Ramos (cell line): ENCODE data around the gene CXorf66.
"Not testable (repeated sequence)": the region's sequence is repeated elsewhere in the genome, so short reads cannot be mapped to it uniquely, and the experiment has no call there.

Experiments
- in situ Hi-C: fragments of 300-500 bp; cut with MboI; formaldehyde crosslinking; loops from one replicate; pipeline ENCODE4 v1.14.3; 2022; ENCODE audit warnings: low sequenced_read_pairs; ENCODE audit not compliant: unreplicated experiment

CXorf66 gene

GRCh38 chrX:139965421-139965820 lies at the start of gene CXorf66:
Gene CXorf66 (minus strand): TSS chrX:139965521. CDS start chrX:139965496, 25 bp downstream.
- in situ Hi-C loops = no loop called here

GRCh38 chrX:139982856-139983255 lies 17.5 kb upstream of the CXorf66 start:
- in situ Hi-C loops = no loop called here

- in situ Hi-C loops = no loop called here
These were observed 9.2 kb upstream of the CXorf66 start for GRCh38 chrX:139974471-139974870.

DNA sequence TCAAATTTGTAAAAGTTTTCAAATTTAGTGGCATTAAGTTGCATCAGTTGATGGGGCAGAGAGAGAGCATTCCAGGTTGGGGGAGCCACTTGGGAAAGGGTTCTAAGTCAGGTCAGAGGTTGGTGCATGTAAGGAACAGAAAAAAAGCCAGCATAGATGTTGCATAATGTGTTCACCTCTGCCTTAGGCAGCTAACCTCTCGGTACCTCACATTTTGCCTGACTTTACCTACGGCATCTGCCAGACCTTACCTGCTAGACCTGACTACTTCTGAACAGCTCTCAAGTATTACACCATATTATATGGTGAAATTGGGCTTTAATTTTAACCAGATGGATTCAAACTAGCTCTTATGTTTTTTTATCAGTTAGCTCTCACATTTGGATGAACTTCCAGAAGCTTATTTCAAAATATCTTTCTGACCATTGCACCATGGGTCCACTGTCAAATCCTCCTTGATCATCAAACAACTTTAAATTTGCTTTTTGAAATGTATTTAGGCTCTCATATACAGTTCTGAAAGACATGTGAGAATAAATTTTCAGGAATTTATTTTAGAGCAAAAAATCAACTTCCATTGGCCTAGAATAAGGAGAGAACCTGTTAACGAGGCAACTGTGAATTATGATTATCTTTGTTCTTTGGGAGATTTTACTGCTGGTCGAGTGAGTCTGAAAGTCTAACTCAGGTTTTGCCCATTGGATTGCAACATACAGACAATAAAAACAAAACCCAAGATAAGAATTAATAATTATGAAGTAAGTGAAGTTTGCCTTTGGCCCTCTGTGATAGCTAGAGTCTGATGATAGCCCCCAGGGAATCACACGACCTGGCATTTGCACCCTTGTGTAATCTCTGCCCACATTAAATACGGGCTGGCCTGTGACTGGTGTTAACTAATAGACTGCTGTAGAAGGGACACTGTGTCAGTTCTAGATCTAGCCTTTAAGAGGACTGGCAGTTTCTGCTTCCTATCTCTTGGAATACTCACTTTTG lies 7.6 kb upstream of the CXorf66 start:
- in situ Hi-C loops = no loop called here

- in situ Hi-C loops = no loop called here
These were observed 6.8 kb upstream of the CXorf66 start for GRCh38 chrX:139972113-139972512.

GRCh38 chrX:139971394-139971749 lies 6.1 kb upstream of the CXorf66 start:
- in situ Hi-C loops = no loop called here

DNA sequence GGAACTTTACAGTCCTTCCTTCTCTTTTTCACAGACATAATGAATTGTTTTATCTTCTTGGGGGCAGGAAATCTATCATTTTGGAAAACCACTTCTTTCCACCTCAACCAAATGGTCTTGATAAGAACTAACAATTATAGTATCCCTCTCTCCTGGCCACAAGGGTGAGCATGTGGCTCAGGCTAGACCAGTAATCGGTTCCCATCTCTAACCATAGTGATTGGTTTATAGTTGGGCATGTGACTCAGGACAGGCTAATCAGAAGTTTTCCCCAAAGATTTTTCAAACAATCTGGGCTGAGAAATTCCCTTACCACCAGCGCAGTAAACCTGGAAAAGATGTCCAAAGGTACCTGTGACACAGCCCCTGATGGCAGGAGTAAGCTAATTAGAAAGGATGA lies 4.0 kb upstream of the CXorf66 start:
- in situ Hi-C loops = no loop called here

GRCh38 chrX:139967750-139968149 lies 2.4 kb upstream of the CXorf66 start:
- in situ Hi-C loops = no loop called here

GRCh38 chrX:139967300-139967699 lies 2.0 kb upstream of the CXorf66 start:
- in situ Hi-C loops = no loop called here

DNA sequence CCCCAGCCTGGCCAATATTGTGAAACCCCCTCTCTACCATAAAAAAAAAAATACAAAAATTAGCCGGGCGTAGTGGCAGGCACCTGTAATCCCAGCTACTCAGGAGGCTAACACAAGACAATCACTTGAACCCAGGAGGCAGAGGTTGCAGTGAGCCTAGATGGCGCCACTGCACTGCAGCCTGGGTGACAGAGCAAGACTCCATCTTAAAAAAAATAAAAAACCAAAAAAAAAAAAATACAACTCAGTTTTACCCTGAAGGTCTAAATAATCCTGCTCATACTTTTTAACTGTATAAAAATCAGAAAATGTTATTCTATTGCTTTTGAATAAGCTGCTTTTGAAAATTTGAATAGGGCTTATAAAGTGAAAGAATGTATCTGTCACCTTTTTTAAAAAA lies 838 bp upstream of the CXorf66 start:
- in situ Hi-C loops = not testable (repeated sequence)

GRCh38 chrX:139961091-139961490 lies 4.2 kb downstream of the CXorf66 start:
- in situ Hi-C loops = not testable (repeated sequence)

GRCh38 chrX:139949703-139950102 lies 15.6 kb downstream of the CXorf66 start:
- in situ Hi-C loops = no loop called here

DNA sequence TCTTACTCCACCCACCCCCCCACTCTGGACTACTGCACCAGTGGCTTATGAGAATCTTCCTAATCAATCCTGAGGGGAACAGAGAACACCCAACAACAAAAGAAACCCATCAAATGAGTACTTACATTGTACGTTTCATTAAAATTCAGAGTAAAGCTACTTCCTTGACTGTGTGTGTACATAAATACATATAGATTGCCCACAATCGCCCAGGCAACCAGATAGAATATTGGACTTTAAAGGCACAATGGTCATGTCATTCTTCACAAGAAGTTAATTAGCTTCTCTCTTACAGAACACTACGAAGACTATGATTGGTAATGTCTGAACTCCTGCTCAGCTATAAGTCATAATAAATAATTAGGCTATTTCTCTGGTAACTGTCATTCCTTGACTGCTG lies 20.2 kb downstream of the CXorf66 start:
- in situ Hi-C loops = no loop called here

DNA sequence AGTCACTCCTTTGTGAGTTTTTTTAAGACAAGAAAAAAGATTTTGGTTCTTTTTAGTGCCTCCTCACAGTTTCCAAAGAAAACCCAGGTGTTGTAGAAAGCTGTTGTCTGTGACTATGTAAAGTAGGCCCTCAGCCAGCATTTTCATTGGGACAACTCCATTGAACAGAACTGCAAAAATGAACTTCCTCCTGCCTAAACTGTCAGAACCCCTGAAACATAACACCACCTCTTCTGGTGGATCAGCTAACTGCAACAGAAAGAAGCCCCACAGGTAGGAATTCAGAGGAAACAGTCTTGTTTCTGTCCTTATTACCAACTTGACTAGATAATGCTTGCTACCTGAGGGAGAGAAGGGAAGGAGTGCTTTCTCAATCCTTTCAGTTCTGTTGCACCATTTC lies 29.1 kb downstream of the CXorf66 start:
- in situ Hi-C loops = no loop called here

GRCh38 chrX:139933904-139934303 lies 31.4 kb downstream of the CXorf66 start:
- in situ Hi-C loops = no loop called here

DNA sequence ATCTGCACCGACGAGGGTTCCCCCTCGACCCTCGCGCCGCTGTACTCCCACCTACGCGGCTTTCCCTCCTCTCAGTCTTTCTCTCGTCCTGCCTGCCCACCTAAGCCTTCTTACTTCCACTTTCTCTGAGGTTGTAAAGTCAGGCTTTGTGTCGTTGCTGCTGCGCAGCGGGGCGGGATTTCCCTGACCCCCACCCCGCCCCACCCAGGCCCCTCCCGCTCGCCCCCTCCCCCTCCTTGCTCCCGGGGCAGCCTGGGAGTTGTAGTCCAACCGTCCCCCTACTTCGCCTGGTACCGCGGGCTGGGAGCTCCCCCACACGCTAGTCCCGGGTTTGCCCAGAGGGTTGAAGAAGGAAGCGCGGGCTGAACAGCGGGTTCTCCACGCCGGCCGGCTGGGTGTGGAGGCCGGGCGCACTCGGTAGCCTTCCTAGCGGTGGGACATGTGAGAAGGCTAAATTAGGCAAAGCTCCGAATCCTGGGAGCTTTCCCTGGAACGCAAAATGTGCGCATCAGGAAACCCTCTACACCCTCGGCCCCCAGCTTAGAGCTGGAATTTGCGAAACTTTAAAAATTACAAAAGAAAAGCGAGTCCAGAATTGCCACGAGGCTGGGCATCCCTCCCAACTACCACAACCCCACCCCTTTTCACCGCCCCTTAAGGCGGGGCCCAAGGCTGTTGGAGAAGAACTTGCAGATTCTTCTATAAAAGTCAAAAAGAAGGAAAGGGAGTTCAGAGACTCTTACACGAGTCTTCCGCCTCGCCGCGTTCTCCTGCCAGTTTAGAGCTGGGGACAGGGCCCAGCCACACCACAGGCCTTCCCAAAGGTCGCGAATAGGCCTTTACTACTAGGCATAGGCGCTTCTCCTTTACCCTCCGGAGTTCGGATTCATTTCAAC lies 32.2 kb downstream of the CXorf66 start, which contains the start of gene ATP11C:
Gene ATP11C, minus strand, starts transcription at position 153 of the 896 bp plus-strand sequence. CDS start 1,011 bp downstream, outside the sequence.
- in situ Hi-C loops = no loop called here

DNA sequence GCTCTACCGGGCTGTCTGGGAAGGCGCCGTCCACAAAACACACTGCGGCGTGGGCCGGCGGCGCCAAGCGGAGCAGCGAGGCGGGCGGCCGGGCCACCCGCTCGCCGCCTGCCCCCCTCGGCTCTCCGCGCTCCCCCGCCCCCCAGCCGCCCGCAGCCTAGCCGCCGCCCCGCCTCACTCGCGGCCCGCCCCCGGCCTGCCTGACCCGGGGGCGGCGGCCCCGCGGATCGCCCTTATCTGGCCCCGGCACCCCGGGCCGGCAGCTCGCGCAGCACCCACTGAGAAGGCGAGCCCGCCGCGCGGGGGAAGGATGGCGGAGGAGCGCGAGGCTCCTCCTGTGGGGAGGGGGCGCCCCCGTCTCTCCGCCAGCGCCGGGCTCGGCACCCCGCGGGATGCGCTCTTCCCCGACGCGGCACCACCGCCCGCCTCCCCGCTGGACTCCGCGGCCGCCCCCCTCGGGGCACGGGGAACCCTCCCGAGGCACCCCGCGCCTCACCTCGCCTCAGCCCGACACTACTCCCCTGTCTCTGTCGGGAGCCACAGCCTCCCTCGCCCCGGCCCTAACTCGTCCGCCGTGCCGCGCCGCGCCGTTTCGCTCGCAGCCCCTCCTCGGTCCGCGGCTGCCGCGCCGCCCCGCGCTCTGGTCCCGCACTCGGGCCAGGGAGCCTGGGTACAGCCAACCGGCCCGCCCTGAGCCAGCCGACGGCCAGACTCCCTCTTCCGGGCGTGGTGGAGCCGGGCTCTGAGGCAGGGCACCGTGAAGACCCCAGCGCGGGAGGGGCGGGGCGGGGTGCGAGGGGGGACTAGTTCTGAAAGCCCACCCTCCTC lies 33.0 kb downstream of the CXorf66 start:
- in situ Hi-C loops = no loop called here

DNA sequence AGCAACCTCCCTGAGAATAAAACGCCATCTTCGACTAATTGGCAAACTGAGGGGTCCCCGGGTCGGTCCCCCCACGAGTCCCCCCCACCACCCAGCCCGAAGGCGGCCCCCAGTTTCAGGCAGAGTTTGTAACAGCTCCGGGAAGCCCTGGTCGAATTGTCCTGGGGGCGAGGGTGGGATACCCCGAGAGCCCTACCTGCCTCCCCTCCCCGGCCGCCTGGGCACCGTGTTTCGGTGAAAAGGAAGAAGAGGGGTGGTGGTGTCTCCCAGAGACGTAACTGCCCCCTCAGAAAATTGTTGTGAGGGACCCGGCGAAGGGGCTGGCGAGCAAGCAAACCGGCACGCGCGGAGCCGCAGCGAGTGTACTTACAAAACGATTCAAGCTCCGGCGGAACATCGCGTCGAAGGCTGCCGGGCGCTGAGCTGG lies 33.7 kb downstream of the CXorf66 start:
- in situ Hi-C loops = no loop called here

DNA sequence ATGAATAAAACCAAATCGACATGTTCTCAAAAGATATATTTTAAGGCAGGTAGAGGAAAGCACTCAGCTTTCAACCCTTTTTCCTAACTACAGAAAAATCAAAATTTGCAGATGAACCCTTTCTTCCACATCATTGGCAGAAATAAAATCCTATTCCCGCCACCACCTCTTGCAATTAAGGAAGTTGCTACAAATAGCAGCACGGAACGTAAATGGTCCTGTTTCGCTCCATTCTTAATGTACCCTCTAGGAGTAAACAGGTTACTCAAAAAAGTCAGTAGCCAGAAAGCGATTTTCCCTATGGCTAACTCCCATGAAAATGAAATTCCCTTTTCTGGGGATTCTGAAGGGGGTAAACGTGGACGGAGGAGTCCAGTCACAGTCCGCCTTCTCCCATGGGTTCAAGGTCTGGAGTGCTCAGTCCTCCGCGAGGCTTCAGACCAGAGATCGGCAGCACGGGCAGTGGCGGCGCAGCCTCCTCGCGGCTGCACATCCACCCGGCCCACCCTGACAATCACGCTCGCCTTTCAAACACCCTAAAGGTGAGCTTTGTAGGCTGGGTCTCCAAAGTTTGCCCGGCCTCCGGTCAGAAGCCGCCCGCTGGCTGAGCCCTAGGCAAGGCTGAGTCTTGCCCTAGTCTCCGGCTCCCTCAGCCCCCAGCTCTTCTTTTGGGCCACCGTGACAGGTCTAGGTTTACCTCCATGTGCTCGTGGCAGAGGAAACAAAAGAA lies 34.2 kb downstream of the CXorf66 start:
- in situ Hi-C loops = no loop called here
